ENCODE data around the gene ABCC10. TPM values are rescaled to one million over a fixed set of nuclear protein-coding genes. Genes with fewer than 3 reads are reported as not detected.
"Not testable (repeated sequence)": the region's sequence is repeated elsewhere in the genome, so short reads cannot be mapped to it uniquely, and the experiment has no call there.

Gene ABCC10
- total RNA-seq, 2 experiments from 2014 or later, result 51.0 to 58.3 TPM

GRCh38 chr6:43395776-43396175 is 31.6 kb upstream of the ABCC10 start:
- POLR2A ChIA-PET, result no interaction called here
- ATAC-seq (ENCODE audit: low read depth), result no peak
- no peaks in the 10 kb centered on the region for H3K9me3 Mint-ChIP-seq
- no peak overlapping the region for H3K27ac Mint-ChIP-seq
- H3K4me1 Mint-ChIP-seq, result peaks cover 17% of the 10 kb centered on the region
- DNase-seq, result no peak
- H3K4me3 Mint-ChIP-seq, result no peak overlapping the region
- peaks cover 49% of the 10 kb centered on the region for H3K27me3 Mint-ChIP-seq
- H3K36me3 Mint-ChIP-seq, result no peaks in the 10 kb centered on the region

GRCh38 chr6:43396408-43397149 is 30.8 kb upstream of the ABCC10 start:
- peaks cover 9% of the 10 kb centered on the region for H3K4me1 Mint-ChIP-seq
- no peak for DNase-seq
- H3K27me3 Mint-ChIP-seq, result peaks cover 41% of the 10 kb centered on the region
- no peaks in the 10 kb centered on the region for H3K36me3 Mint-ChIP-seq
- H3K27ac Mint-ChIP-seq, result no peak overlapping the region
- ATAC-seq (ENCODE audit: low read depth), result no peak
- POLR2A ChIA-PET, result no interaction called here
- H3K4me3 Mint-ChIP-seq, result no peak overlapping the region
- H3K9me3 Mint-ChIP-seq, result no peaks in the 10 kb centered on the region

- no peak overlapping the region for H3K27ac Mint-ChIP-seq
Observed at GRCh38 chr6:43399932-43400487, 27.3 kb upstream of the ABCC10 start.

GRCh38 chr6:43401730-43402129 is 25.6 kb upstream of the ABCC10 start:
- DNase-seq, result no peak
- Mint-ChIP-seq H3K4me3 (no peak overlapping the region), H3K27me3 (peaks cover 17% of the 10 kb centered on the region), H3K27ac (no peak overlapping the region), H3K9me3 (no peaks in the 10 kb centered on the region), H3K4me1 (no peaks in the 10 kb centered on the region), H3K36me3 (no peaks in the 10 kb centered on the region)
- no peak for ATAC-seq (ENCODE audit: low read depth)
- POLR2A ChIA-PET, result no interaction called here

More at GRCh38 chr6:43399932-43400487, 27.3 kb upstream of the ABCC10 start:
- no peaks in the 10 kb centered on the region for H3K4me1 Mint-ChIP-seq
- no peak for DNase-seq
- no peak overlapping the region for H3K4me3 Mint-ChIP-seq
- no peaks in the 10 kb centered on the region for H3K36me3 Mint-ChIP-seq
- no peak for ATAC-seq (ENCODE audit: low read depth)
- H3K9me3 Mint-ChIP-seq, result no peaks in the 10 kb centered on the region
- POLR2A ChIA-PET, result no interaction called here
- peaks cover 15% of the 10 kb centered on the region for H3K27me3 Mint-ChIP-seq

GRCh38 chr6:43402820-43403219 is 24.5 kb upstream of the ABCC10 start:
- Mint-ChIP-seq H3K27ac (no peak overlapping the region), H3K4me3 (no peak overlapping the region), H3K9me3 (no peaks in the 10 kb centered on the region), H3K4me1 (no peaks in the 10 kb centered on the region), H3K27me3 (peaks cover 16% of the 10 kb centered on the region), H3K36me3 (no peaks in the 10 kb centered on the region)
- ATAC-seq (ENCODE audit: low read depth) (no peak), DNase-seq (no peak)
- POLR2A ChIA-PET, result no interaction called here

- Mint-ChIP-seq H3K9me3 (no peaks in the 10 kb centered on the region), H3K4me1 (no peaks in the 10 kb centered on the region), H3K36me3 (no peaks in the 10 kb centered on the region), H3K27ac (no peak overlapping the region), H3K4me3 (no peak overlapping the region), H3K27me3 (peaks cover 27% of the 10 kb centered on the region)
- ATAC-seq (ENCODE audit: low read depth), result no peak
- POLR2A ChIA-PET, result no interaction called here
- DNase-seq, result no peak
Observed at GRCh38 chr6:43405354-43405753, 22.0 kb upstream of the ABCC10 start.

GRCh38 chr6:43407296-43407695 is 20.0 kb upstream of the ABCC10 start:
- no peaks in the 10 kb centered on the region for H3K4me1 Mint-ChIP-seq
- POLR2A ChIA-PET, result no interaction called here
- peaks cover 32% of the 10 kb centered on the region for H3K27me3 Mint-ChIP-seq
- H3K9me3 Mint-ChIP-seq, result peaks cover 2% of the 10 kb centered on the region
- no peak for ATAC-seq (ENCODE audit: low read depth)
- no peak overlapping the region for H3K4me3 Mint-ChIP-seq
- no peak for DNase-seq
- no peaks in the 10 kb centered on the region for H3K36me3 Mint-ChIP-seq
- H3K27ac Mint-ChIP-seq, result no peak overlapping the region

- POLR2A ChIA-PET, result no interaction called here
- ATAC-seq (ENCODE audit: low read depth), result no peak
- no peaks in the 10 kb centered on the region for H3K36me3 Mint-ChIP-seq
Observed at GRCh38 chr6:43408259-43408658, 19.1 kb upstream of the ABCC10 start.

GRCh38 chr6:43410776-43411175 is 16.6 kb upstream of the ABCC10 start:
- ATAC-seq (ENCODE audit: low read depth); H3K27ac Mint-ChIP-seq; H3K4me3 Mint-ChIP-seq; H3K4me1 Mint-ChIP-seq; DNase-seq; POLR2A ChIA-PET; H3K36me3 Mint-ChIP-seq; H3K9me3 Mint-ChIP-seq: not testable (repeated sequence)
- H3K27me3 Mint-ChIP-seq, result peaks cover 29% of the 10 kb centered on the region

More at GRCh38 chr6:43408259-43408658, 19.1 kb upstream of the ABCC10 start:
- peaks cover 2% of the 10 kb centered on the region for H3K9me3 Mint-ChIP-seq
- H3K27me3 Mint-ChIP-seq, result peaks cover 32% of the 10 kb centered on the region
- DNase-seq, result no peak
- H3K4me3 Mint-ChIP-seq, result no peak overlapping the region
- H3K4me1 Mint-ChIP-seq, result no peaks in the 10 kb centered on the region
- H3K27ac Mint-ChIP-seq, result no peak overlapping the region

- H3K36me3 Mint-ChIP-seq, result no peaks in the 10 kb centered on the region
- H3K4me3 Mint-ChIP-seq, result no peak overlapping the region
- no peak overlapping the region for H3K27ac Mint-ChIP-seq
- POLR2A ChIA-PET, result no interaction called here
- H3K27me3 Mint-ChIP-seq, result peaks cover 28% of the 10 kb centered on the region
- no peak for ATAC-seq (ENCODE audit: low read depth)
- no peaks in the 10 kb centered on the region for H3K4me1 Mint-ChIP-seq
- DNase-seq, result no peak
- peaks cover 2% of the 10 kb centered on the region for H3K9me3 Mint-ChIP-seq
Observed at GRCh38 chr6:43412541-43412940, 14.8 kb upstream of the ABCC10 start.

GRCh38 chr6:43413002-43413401 is 14.3 kb upstream of the ABCC10 start:
- ATAC-seq (ENCODE audit: low read depth) (no peak), DNase-seq (no peak)
- H3K4me1 Mint-ChIP-seq, result no peaks in the 10 kb centered on the region
- peaks cover 2% of the 10 kb centered on the region for H3K9me3 Mint-ChIP-seq
- POLR2A ChIA-PET, result no interaction called here
- H3K27ac Mint-ChIP-seq, result no peak overlapping the region
- no peaks in the 10 kb centered on the region for H3K36me3 Mint-ChIP-seq
- no peak overlapping the region for H3K4me3 Mint-ChIP-seq
- peaks cover 26% of the 10 kb centered on the region for H3K27me3 Mint-ChIP-seq

- H3K27ac Mint-ChIP-seq; H3K9me3 Mint-ChIP-seq; DNase-seq; H3K36me3 Mint-ChIP-seq; H3K4me3 Mint-ChIP-seq; POLR2A ChIA-PET; ATAC-seq (ENCODE audit: low read depth); H3K4me1 Mint-ChIP-seq: not testable (repeated sequence)
- peaks cover 23% of the 10 kb centered on the region for H3K27me3 Mint-ChIP-seq
Observed at GRCh38 chr6:43415275-43415674, 12.1 kb upstream of the ABCC10 start.

- peaks cover 14% of the 10 kb centered on the region for H3K27me3 Mint-ChIP-seq
- H3K36me3 Mint-ChIP-seq, result no peaks in the 10 kb centered on the region
- DNase-seq (no peak), ATAC-seq (ENCODE audit: low read depth) (no peak)
- no peak overlapping the region for H3K4me3 Mint-ChIP-seq
- H3K27ac Mint-ChIP-seq, result no peak overlapping the region
- H3K9me3 Mint-ChIP-seq, result no peaks in the 10 kb centered on the region
- POLR2A ChIA-PET, result no interaction called here
- H3K4me1 Mint-ChIP-seq, result no peaks in the 10 kb centered on the region
Observed at GRCh38 chr6:43416935-43417334, 10.4 kb upstream of the ABCC10 start.

- no peak for ATAC-seq (ENCODE audit: low read depth)
- DNase-seq, result no peak
- H3K9me3 Mint-ChIP-seq, result no peaks in the 10 kb centered on the region
- peaks cover 14% of the 10 kb centered on the region for H3K27me3 Mint-ChIP-seq
- no peaks in the 10 kb centered on the region for H3K4me1 Mint-ChIP-seq
- H3K36me3 Mint-ChIP-seq, result no peaks in the 10 kb centered on the region
- no peak overlapping the region for H3K27ac Mint-ChIP-seq
- POLR2A ChIA-PET, result no interaction called here
- no peak overlapping the region for H3K4me3 Mint-ChIP-seq
Observed at GRCh38 chr6:43420012-43420709, 7.2 kb upstream of the ABCC10 start.
